ENCODE data around the gene COA5.
A peak's percentile ranks its signal among the peaks of the same experiment; 100 is the strongest.

COA5 gene

GRCh38 chr2:98551316-98551715 is 57.0 kb downstream of the COA5 start:
- peak; percentile 6 for DNase-seq (ENCODE audit: low read depth)

GRCh38 chr2:98550165-98550564 is 58.1 kb downstream of the COA5 start:
- no peak for DNase-seq (ENCODE audit: low read depth)

Measured in activated T-helper 9 cell treated with anti-CD3 and anti-CD28 coated beads, Interleukin-2, amount 50 U/mL, for 16 hours (primary cell).